Activated CD4-positive, alpha-beta T cell treated with anti-CD3 and anti-CD28 coated beads, Interleukin-2, Interleukin-4, amounts not matched to agents 100 ng/mL and 50 ng/mL, durations not matched to agents 16 hours and 8 hours (primary cell): ENCODE data around the gene PRXL2B.
"Not testable (repeated sequence)": the region's sequence is repeated elsewhere in the genome, so short reads cannot be mapped to it uniquely, and the experiment has no call there.

Source experiments
- DNase-seq: peaks from one replicate; pipeline ENCODE4 v3.0.0-alpha.2; 2020; ENCODE audit warnings: low spot score

The PRXL2B gene

GRCh38 chr1:2550309-2550861 is 36.2 kb upstream of the PRXL2B start:
- not testable (repeated sequence) for DNase-seq

- not testable (repeated sequence) for DNase-seq
Observed at GRCh38 chr1:2551544-2551943, 35.0 kb upstream of the PRXL2B start.

GRCh38 chr1:2552189-2552588 is 34.4 kb upstream of the PRXL2B start:
- DNase-seq = no peak

GRCh38 chr1:2553076-2553475 is 33.5 kb upstream of the PRXL2B start:
- DNase-seq = not testable (repeated sequence)

GRCh38 chr1:2553871-2554620 is 32.5 kb upstream of the PRXL2B start:
- DNase-seq = no peak

GRCh38 chr1:2554621-2555387 is 31.8 kb upstream of the PRXL2B start:
- DNase-seq = peak; percentile 48

- peak; percentile 90 for DNase-seq
Observed at GRCh38 chr1:2555634-2556276, 30.8 kb upstream of the PRXL2B start.

- peak; percentile 70 for DNase-seq
Observed at GRCh38 chr1:2556277-2556677, 30.3 kb upstream of the PRXL2B start, which contains the start of gene TNFRSF14. TNFRSF14 (plus strand) TSS chr1:2556371; CDS start chr1:2556665, 294 bp downstream.

GRCh38 chr1:2556678-2557481 is 29.7 kb upstream of the PRXL2B start:
- DNase-seq = peak; percentile 48

- DNase-seq = no peak
Observed at GRCh38 chr1:2557482-2558400, 28.8 kb upstream of the PRXL2B start.

- DNase-seq = no peak
Observed at GRCh38 chr1:2558420-2558819, 28.2 kb upstream of the PRXL2B start.

- DNase-seq = no peak
Observed at GRCh38 chr1:2558861-2559260, 27.7 kb upstream of the PRXL2B start.

- no peak for DNase-seq
Observed at GRCh38 chr1:2559509-2560298, 26.9 kb upstream of the PRXL2B start.

GRCh38 chr1:2560299-2561073 is 26.1 kb upstream of the PRXL2B start:
- no peak for DNase-seq

- no peak for DNase-seq
Observed at GRCh38 chr1:2561446-2561845, 25.1 kb upstream of the PRXL2B start.

- DNase-seq = no peak
Observed at GRCh38 chr1:2561898-2562895, 24.4 kb upstream of the PRXL2B start.

- no peak for DNase-seq
Observed at GRCh38 chr1:2563205-2563604, 23.4 kb upstream of the PRXL2B start.
